ENCODE measurements around the gene RHBDD3.

DNA sequence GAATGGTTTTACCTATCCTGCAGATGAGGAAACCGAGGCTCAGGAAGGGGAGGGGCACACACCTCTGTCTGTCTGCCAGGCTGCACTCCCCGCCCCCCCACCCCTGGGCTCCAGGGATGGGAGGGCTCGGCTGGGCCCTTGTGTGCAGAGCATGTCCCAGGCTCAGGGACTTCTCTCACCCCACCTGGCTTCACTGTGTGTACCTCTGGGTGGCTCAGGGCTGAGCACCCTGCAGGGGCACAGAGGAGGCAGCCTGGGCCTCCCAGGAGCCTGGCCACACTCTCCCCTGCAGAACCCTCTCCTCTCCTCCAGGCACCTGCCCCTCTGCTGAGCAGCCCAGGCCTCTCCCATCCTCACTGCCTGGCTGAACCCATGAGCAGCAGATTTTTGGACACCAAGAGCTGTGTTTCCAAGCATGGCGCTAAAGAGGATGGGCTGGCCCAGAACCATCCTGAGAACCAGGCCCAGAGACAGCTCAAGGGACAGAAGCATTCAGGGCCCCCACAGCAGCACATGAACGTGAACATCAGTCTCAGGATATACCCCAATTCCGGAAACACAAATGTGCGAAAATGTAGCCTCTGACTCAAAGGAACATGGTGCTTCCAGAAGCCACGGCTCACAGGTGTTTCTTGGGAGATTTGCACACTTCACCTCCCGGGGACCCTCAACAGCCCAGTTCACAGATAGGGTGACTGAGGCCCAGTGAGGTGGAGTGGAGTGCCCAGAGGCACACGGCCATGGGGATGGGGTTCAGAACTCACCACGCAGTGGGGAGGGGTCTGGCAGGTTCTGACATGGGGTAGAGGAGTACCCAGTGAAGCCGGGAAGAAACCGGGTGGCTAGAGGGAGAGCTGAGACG is 51.5 kb downstream of the RHBDD3 start:
- TF ChIP-seq, protein P1, sequence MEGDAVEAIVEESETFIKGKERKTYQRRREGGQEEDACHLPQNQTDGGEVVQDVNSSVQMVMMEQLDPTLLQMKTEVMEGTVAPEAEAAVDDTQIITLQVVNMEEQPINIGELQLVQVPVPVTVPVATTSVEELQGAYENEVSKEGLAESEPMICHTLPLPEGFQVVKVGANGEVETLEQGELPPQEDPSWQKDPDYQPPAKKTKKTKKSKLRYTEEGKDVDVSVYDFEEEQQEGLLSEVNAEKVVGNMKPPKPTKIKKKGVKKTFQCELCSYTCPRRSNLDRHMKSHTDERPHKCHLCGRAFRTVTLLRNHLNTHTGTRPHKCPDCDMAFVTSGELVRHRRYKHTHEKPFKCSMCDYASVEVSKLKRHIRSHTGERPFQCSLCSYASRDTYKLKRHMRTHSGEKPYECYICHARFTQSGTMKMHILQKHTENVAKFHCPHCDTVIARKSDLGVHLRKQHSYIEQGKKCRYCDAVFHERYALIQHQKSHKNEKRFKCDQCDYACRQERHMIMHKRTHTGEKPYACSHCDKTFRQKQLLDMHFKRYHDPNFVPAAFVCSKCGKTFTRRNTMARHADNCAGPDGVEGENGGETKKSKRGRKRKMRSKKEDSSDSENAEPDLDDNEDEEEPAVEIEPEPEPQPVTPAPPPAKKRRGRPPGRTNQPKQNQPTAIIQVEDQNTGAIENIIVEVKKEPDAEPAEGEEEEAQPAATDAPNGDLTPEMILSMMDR (IDR thresholded peaks at IDR 0.05), result no peak
- TF ChIP-seq POLR2A (IDR thresholded peaks at IDR 0.05), result no peak
